GM12865 (cell line): ENCODE data around the gene MATN1.

Experiments used
- DNase-seq: peaks from one replicate; pipeline ENCODE4 v3.0.0; 2010; ENCODE audit warnings: low read depth
- H3K4me3 ChIP-seq: 2 replicates; pipeline ENCODE4 v1.5.1; 2011; ENCODE audit warnings: mild to moderate bottlenecking, low read depth, low read length, control low read depth
- TF ChIP-seq, protein P1 (sequence below): IDR thresholded peaks from 2 replicates; pipeline ENCODE4 v1.5.1; 2011; ENCODE audit warnings: low read length, control low read depth, low read depth, inconsistent platforms; ENCODE audit not compliant: insufficient read depth; ENCODE audit errors: missing control alignments

The MATN1 gene

DNA sequence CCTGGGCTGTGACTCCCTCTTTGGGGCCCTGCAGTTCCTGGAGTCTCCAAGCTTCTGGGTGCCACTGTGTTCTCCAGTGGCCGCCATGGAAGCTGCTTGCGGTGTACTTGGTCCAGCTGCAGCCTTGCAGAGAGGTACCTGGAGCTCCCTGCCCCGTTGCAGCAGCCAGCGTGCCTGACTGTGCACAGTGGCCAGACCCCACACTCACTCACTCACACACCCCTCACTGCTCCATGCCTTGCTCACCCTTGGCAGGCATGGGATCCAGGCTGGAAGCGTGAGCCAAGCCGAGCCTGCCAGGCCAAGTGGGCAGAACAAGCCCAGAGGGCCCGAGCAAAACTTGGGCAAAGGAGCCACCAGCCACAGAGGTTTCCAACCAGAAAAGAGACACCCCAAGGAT lies 43.0 kb downstream of the MATN1 start:
- no peak for DNase-seq
- TF ChIP-seq, protein P1, sequence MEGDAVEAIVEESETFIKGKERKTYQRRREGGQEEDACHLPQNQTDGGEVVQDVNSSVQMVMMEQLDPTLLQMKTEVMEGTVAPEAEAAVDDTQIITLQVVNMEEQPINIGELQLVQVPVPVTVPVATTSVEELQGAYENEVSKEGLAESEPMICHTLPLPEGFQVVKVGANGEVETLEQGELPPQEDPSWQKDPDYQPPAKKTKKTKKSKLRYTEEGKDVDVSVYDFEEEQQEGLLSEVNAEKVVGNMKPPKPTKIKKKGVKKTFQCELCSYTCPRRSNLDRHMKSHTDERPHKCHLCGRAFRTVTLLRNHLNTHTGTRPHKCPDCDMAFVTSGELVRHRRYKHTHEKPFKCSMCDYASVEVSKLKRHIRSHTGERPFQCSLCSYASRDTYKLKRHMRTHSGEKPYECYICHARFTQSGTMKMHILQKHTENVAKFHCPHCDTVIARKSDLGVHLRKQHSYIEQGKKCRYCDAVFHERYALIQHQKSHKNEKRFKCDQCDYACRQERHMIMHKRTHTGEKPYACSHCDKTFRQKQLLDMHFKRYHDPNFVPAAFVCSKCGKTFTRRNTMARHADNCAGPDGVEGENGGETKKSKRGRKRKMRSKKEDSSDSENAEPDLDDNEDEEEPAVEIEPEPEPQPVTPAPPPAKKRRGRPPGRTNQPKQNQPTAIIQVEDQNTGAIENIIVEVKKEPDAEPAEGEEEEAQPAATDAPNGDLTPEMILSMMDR, result no peak

DNA sequence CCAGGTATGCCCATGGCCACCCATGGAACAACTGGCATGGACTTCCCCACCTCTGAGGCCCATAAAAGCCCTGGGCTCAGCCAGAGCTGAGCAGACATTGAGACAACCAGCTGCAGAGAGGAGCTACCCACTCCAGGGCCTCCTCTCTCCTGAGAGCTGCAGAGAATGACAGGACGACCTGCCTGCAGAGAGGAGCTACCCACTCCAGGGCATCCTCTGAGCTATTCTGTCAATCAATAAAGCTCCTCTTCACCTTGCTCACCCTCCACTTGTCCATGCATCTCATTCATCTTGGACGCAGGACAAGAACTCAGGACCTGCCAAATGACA lies 43.4 kb downstream of the MATN1 start:
- TF ChIP-seq, protein P1, result no peak
- no peak for DNase-seq

More for the DNA sequence above, 43.0 kb downstream of the MATN1 start:
- H3K4me3 ChIP-seq, result no peak overlapping the region

DNA sequence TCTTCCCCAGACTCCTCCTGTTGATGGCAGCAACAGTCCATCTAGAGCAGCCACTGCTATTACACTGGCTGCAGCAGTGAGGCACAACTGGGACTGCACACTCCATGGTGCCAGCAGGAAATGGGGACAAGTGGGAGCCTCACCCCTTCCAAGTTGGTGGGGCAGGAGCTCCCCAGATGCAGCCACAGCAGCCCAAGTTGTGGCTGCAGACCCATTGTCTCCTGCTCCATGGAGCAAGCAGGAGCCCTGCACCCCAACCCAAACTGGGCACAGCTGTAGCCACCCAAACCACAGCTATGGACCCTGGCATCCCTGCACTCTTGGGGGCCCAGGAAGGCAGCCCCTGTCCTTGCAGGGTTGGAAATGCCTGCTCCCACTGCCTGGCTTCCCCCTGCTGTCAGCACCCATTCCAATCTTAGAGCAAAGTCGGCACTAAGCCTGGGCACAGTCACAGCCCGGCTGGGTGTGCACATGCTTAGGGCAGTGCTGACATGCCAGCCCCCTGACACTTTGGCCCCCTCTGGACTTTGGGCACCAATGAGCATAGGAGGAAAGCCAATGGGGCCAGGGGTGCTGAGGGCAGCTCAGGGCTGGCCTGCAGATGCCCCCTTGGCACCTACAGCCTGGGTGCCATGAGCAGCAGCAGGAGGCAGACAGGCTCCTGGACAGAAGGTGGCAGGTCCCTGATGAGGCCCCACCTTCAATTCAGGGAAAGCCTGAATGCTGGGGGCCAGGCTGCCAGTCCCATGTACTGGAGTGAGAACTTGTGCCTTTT lies 44.0 kb downstream of the MATN1 start:
- no peak overlapping the region for H3K4me3 ChIP-seq
- no peak for DNase-seq
- TF ChIP-seq, protein P1, result no peak

More for the DNA sequence above, 43.4 kb downstream of the MATN1 start:
- no peak overlapping the region for H3K4me3 ChIP-seq

DNA sequence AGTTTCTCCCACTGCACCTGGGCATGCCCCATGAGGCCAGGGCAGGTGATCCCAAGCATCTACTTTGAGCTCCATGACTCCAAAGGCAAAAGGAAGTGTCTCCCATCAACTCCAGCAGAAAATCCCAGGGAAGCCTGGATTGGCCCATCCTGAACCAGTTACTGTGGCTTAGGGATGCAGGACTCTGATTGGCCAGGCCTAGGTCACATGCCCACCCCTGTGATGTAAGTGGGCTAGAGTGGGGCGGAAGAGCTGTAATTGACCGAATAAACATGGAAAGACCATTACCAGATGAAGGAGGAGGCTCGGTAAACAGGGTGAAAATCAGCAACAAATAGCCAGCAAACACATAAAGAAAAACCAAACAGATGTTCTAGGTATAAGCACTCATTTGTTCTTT lies 45.2 kb downstream of the MATN1 start:
- TF ChIP-seq, protein P1, result no peak
- no peak overlapping the region for H3K4me3 ChIP-seq
- no peak for DNase-seq

DNA sequence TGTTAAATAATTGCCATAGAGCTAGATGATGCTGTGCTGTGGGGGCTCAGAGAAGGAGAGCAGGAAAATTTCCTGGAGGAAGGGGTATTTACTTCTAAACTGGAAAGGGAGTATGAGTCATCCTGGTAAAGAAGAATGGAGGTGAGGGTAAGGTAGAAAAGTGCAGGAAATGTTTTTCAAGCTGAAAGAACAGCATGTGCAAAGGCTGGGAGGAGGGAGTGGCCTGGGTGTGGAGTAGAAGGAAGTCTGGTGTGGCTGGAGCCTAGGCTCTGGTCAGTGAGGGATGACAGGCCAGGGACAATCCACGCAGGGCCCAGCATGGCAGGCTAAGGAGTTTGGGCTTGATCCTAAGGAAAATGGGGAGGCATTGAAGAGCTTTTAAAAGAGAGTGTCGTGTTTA lies 45.9 kb downstream of the MATN1 start:
- no peak for DNase-seq
- H3K4me3 ChIP-seq, result no peak overlapping the region
- TF ChIP-seq, protein P1, result no peak

DNA sequence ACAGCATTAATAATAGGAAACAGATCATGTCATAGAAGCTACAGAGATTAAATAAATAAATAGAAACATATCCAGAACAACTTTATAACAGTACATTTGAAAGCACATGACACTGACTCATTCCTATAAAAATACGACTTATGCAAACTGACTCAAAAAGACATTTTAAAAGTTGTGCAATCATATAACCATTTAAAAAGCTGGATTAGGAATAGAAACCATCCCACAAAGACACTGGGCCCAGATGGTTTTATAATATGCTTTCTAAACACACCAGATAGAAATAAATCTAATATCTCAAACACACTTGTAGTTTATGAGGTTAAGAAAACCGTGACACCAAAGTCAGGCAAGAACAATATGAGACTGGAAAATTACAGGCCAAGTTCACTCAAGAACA lies 47.6 kb downstream of the MATN1 start:
- DNase-seq, result no peak
- H3K4me3 ChIP-seq, result no peak overlapping the region
- TF ChIP-seq, protein P1, result no peak

DNA sequence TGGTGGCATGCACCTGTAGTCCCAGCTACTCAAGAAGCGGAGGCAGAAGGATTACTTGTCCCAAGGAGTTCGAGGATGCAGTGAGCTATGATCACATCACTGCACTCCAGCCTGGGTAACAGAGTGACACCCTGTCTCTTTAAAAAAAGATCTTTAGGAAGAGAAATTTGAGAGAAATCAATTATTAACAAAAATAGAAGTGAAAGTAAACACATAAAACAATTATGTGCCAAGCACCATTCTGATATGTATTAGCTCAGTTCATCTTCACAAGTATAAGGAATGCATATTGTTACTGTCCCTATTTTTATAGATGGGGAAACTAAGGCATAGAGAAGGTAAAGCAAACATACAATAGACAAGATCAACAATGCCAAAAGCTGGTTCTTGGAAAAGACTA lies 48.1 kb downstream of the MATN1 start:
- DNase-seq, result no peak
- TF ChIP-seq, protein P1, result no peak
- H3K4me3 ChIP-seq, result no peak overlapping the region
